ENCODE measurements around the gene SH3BGR. TPM values are rescaled to one million over a fixed set of nuclear protein-coding genes. Genes with fewer than 3 reads are reported as not detected.

The SH3BGR gene
- total and polyA plus RNA-seq, 2 of the 4 experiments (the other 2 are of a cell fraction) = 1.6 to 2.0 TPM

- Histone ChIP-seq H4K20me1 (ENCODE audit: insufficient read depth, low read length) (no peaks in the 10 kb centered on the region), H3K9me1 (ENCODE audit: insufficient read depth, low read length) (no peaks in the 10 kb centered on the region), H3K36me3 (ENCODE audit: control insufficient read depth, insufficient read depth, low read length) (no peaks in the 10 kb centered on the region), H2AK9ac (replicated peaks; ENCODE audit: low read depth, low read length, poor library complexity) (no peak overlapping the region), H3K9ac (ENCODE audit: low read depth, low read length) (no peak overlapping the region), H2BK20ac (ENCODE audit: low read depth, low read length) (no peak overlapping the region), H3K18ac (ENCODE audit: low read depth, low read length) (no peak overlapping the region), H4K5ac (ENCODE audit: low read depth, low read length) (no peak overlapping the region), H3K4ac (ENCODE audit: low read depth, low read length) (no peak overlapping the region), H2AK5ac (ENCODE audit: low read depth, low read length) (no peak overlapping the region), H2AFZ (replicated peaks; ENCODE audit: low read length, poor library complexity) (no peak overlapping the region), H3K23ac (ENCODE audit: low read depth, low read length) (no peak overlapping the region), H4K8ac (ENCODE audit: low read depth in 2 of 2, low read length in 2 of 2) (no peak overlapping the region), H2BK120ac (ENCODE audit: low read depth, low read length) (no peak overlapping the region), H3K56ac (ENCODE audit: extremely low read depth, insufficient read depth, low read length) (no peak overlapping the region), H2BK5ac (ENCODE audit: low read depth, low read length, poor library complexity, severe bottlenecking) (no peak overlapping the region), H3K79me1 (ENCODE audit: low read depth in 1 of 2, low read length in 2 of 2) (no peaks in the 10 kb centered on the region), H3K4me1 (ENCODE audit: control insufficient read depth, insufficient read depth, low read length) (no peaks in the 10 kb centered on the region), H3K27me3 (ENCODE audit: control insufficient read depth, insufficient read depth, low read length) (no peaks in the 10 kb centered on the region; the same call in 1 of the 2 replicates), H3K9me3 (ENCODE audit: control insufficient read depth, insufficient read depth, low read length) (no peaks in the 10 kb centered on the region), H4K91ac (ENCODE audit: insufficient read depth, low read depth, low read length) (no peak overlapping the region), H3K27ac (ENCODE audit: insufficient read depth, low read length) (no peak overlapping the region), H3K4me2 (ENCODE audit: low read depth, low read length) (no peak overlapping the region), H3K4me3 (ENCODE audit: insufficient read depth, low read depth, low read length) (no peak overlapping the region), H2BK15ac (ENCODE audit: low read depth, low read length) (no peak overlapping the region), H3K14ac (replicated peaks; ENCODE audit: low read depth, low read length) (no peak overlapping the region)
- TF ChIP-seq CHD1 (IDR thresholded peaks at IDR 0.05; ENCODE audit: low read depth, low read length) (no peak), MAFK (IDR thresholded peaks at IDR 0.05; ENCODE audit: low read depth, low read length) (no peak), MAZ (IDR thresholded peaks at IDR 0.05; ENCODE audit: borderline replicate concordance, low read depth, low read length) (no peak), BHLHE40 (IDR thresholded peaks at IDR 0.05; ENCODE audit: low read depth, low read length) (no peak), FOS (IDR thresholded peaks at IDR 0.05; ENCODE audit: low read depth, low read length) (no peak), CEBPB (IDR thresholded peaks at IDR 0.05; ENCODE audit: low read depth, low read length) (no peak), POLR2A (IDR thresholded peaks at IDR 0.05; ENCODE audit: low read depth, low read length) (no peak), RFX5 (IDR thresholded peaks at IDR 0.05; ENCODE audit: low read depth, low read length) (no peak), RAD21 (IDR thresholded peaks at IDR 0.05; ENCODE audit: low read length) (no peak), MXI1 (IDR thresholded peaks at IDR 0.05; ENCODE audit: borderline replicate concordance, low read depth, low read length) (no peak), NFE2L2 (IDR thresholded peaks at IDR 0.05; ENCODE audit: low read depth, low read length) (no peak), SMC3 (IDR thresholded peaks at IDR 0.05; ENCODE audit: low read depth, low read length) (no peak), RCOR1 (IDR thresholded peaks at IDR 0.05; ENCODE audit: insufficient replicate concordance, low read length) (no peak)
- TF ChIP-seq, protein P1, sequence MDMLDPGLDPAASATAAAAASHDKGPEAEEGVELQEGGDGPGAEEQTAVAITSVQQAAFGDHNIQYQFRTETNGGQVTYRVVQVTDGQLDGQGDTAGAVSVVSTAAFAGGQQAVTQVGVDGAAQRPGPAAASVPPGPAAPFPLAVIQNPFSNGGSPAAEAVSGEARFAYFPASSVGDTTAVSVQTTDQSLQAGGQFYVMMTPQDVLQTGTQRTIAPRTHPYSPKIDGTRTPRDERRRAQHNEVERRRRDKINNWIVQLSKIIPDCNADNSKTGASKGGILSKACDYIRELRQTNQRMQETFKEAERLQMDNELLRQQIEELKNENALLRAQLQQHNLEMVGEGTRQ (IDR thresholded peaks at IDR 0.05; ENCODE audit: low read depth, low read length) = no peak
- TF ChIP-seq, protein P2, sequence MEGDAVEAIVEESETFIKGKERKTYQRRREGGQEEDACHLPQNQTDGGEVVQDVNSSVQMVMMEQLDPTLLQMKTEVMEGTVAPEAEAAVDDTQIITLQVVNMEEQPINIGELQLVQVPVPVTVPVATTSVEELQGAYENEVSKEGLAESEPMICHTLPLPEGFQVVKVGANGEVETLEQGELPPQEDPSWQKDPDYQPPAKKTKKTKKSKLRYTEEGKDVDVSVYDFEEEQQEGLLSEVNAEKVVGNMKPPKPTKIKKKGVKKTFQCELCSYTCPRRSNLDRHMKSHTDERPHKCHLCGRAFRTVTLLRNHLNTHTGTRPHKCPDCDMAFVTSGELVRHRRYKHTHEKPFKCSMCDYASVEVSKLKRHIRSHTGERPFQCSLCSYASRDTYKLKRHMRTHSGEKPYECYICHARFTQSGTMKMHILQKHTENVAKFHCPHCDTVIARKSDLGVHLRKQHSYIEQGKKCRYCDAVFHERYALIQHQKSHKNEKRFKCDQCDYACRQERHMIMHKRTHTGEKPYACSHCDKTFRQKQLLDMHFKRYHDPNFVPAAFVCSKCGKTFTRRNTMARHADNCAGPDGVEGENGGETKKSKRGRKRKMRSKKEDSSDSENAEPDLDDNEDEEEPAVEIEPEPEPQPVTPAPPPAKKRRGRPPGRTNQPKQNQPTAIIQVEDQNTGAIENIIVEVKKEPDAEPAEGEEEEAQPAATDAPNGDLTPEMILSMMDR (conservative IDR thresholded peaks at IDR 0.05; ENCODE audit: low read depth, low read length) = no peak
- TF ChIP-seq, protein P3, sequence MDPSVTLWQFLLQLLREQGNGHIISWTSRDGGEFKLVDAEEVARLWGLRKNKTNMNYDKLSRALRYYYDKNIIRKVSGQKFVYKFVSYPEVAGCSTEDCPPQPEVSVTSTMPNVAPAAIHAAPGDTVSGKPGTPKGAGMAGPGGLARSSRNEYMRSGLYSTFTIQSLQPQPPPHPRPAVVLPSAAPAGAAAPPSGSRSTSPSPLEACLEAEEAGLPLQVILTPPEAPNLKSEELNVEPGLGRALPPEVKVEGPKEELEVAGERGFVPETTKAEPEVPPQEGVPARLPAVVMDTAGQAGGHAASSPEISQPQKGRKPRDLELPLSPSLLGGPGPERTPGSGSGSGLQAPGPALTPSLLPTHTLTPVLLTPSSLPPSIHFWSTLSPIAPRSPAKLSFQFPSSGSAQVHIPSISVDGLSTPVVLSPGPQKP (IDR thresholded peaks at IDR 0.05; ENCODE audit: borderline replicate concordance, low read depth, low read length) = no peak
- ATAC-seq (ENCODE audit: low read depth) = no peak
- DNase-seq = no peak
- in situ Hi-C loops (cut with MboI; ENCODE audit: low sequenced_read_pairs) (loop anchor here (5.0 kb wide), 1 partner anchor 197 kb away; no protein-coding TSS in a partner anchor), dilution Hi-C loops (cut with HindIII; ENCODE audit: low sequenced_read_pairs, unreplicated experiment) (loop anchor here (25.0 kb wide), 1 partner anchor 192 kb away; no protein-coding TSS in a partner anchor), intact Hi-C loops (cut with micrococcal nuclease) (loop anchor here (5.0 kb wide), 1 partner anchor 1612 kb away; no protein-coding TSS in a partner anchor)
- no CpG with 5 or more reads among the region's 8 CpGs for WGBS, 2 experiments (ENCODE audit: extremely low coverage in 2 of 2, insufficient read length in 1 of 2)
- BruUV-seq (replicated peaks) = no TSS peak
- ChIA-PET CTCF (no interaction called here), POLR2A (ENCODE audit: unreplicated experiment) (no interaction called here)
These were observed 68.1 kb downstream of the SH3BGR start for GRCh38 chr21:39519835-39520234.

Data from IMR-90 (cell line).